B cell (primary cell): Measurements from ENCODE around the gene OPN1SW. TPM values are rescaled to one million over a fixed set of nuclear protein-coding genes. Genes with fewer than 3 reads are reported as not detected.

Experiments
- ATAC-seq: fragments of 200-7000 bp; cut with Tn5 transposase; one replicate; pipeline ENCODE4 v1.10.0; 2021; ENCODE audit warnings: low read depth, mild to moderate bottlenecking, moderate number of reproducible peaks, moderate library complexity
- CTCF ChIA-PET: fragments of 350-600 bp; sonication (Branson Sonifier 250); formaldehyde crosslinking; loops from one replicate; lab custom pipeline; 2021; ENCODE audit warnings: antibody characterized with exemption, inconsistent platforms; lab: Charles Lee
- POLR2A ChIA-PET: fragments of 350-600 bp; sonication (Branson Sonifier 250); formaldehyde crosslinking; loops from one replicate; lab custom pipeline; 2021; ENCODE audit warnings: antibody characterized with exemption; lab: Charles Lee
- DNase-seq: peaks from one replicate; pipeline ENCODE4 v3.0.0; 2013
- H2AFZ ChIP-seq: 2 replicates; pipeline ENCODE4 v1.6.1; 2012; ENCODE audit warnings: mild to moderate bottlenecking, low read depth, low read length; ENCODE audit not compliant: insufficient read depth, poor library complexity, severe bottlenecking
- H3K27ac ChIP-seq, 2 donors: 1 replicate in 1 of 2; 2 replicates in 1 of 2; pipeline ENCODE4 v1.5.1; 2012 to 2013; ENCODE audit warnings: low read length in 2 of 2, mild to moderate bottlenecking in 2 of 2, moderate library complexity in 1 of 2
- H3K27me3 ChIP-seq, 4 experiments: fragments of 200-600 bp in 1 of 4; sonication (generic) in 1 of 4; replicated peaks in 1 of 4; 1 replicate in 2 of 4; 2 replicates in 2 of 4; pipeline versions ENCODE4 v1.6.1 to v1.7.0; 2013 to 2016; ENCODE audit warnings: low read length in 3 of 4, mild to moderate bottlenecking in 2 of 4, mixed read lengths in 1 of 4, moderate library complexity in 1 of 4; ENCODE audit not compliant: insufficient read depth in 4 of 4, control insufficient read depth in 3 of 4; ENCODE audit errors: control extremely low read depth in 1 of 4
- H3K36me3 ChIP-seq, 2 experiments: replicated peaks in 1 of 2; 1 replicate in 1 of 2; 2 replicates in 1 of 2; pipeline versions ENCODE4 v1.6.1 to v1.7.1; 2013; ENCODE audit warnings: low read length in 1 of 2; ENCODE audit not compliant: insufficient read depth in 2 of 2, control insufficient read depth in 1 of 2; ENCODE audit errors: control extremely low read depth in 1 of 2, extremely low read depth in 1 of 2
- H3K4me1 ChIP-seq, 2 donors: fragments of 200-600 bp in 1 of 2; sonication (generic) in 1 of 2; 1 replicate in 1 of 2; 2 replicates in 1 of 2; pipeline versions ENCODE4 v1.5.1 to v1.6.1; 2013 to 2017; ENCODE audit warnings: low read length in 2 of 2; ENCODE audit not compliant: control insufficient read depth in 2 of 2, insufficient read depth in 2 of 2
- H3K4me2 ChIP-seq: replicated peaks from 2 replicates; pipeline ENCODE3; 2012; ENCODE audit warnings: mild to moderate bottlenecking, low read depth, low read length; ENCODE audit not compliant: poor library complexity, severe bottlenecking
- H3K4me3 ChIP-seq, 5 experiments: fragments of 200-600 bp in 1 of 5; sonication (generic) in 1 of 5; 1 replicate in 3 of 5; 2 replicates in 2 of 5; pipeline versions ENCODE4 v1.5.1 to v1.7.0; 2011 to 2016; ENCODE audit warnings: low read length in 4 of 5, mild to moderate bottlenecking in 4 of 5, low read depth in 2 of 5, control low read depth in 1 of 5, moderate library complexity in 1 of 5; ENCODE audit not compliant: insufficient read depth in 1 of 5; ENCODE audit errors: control extremely low read depth in 1 of 5, extremely low read depth in 1 of 5
- H3K79me2 ChIP-seq: fragments of 200-600 bp; sonication (generic); one replicate; pipeline ENCODE4 v1.6.0; 2016; ENCODE audit warnings: low read length; ENCODE audit not compliant: control insufficient read depth, insufficient read depth
- H3K9ac ChIP-seq: fragments of 200-600 bp; sonication (generic); 2 replicates; pipeline ENCODE4 v1.6.1; 2017; ENCODE audit warnings: mild to moderate bottlenecking, low read length, moderate library complexity
- H3K9me3 ChIP-seq, 3 donors: one replicate each; pipeline versions ENCODE4 v1.6.1 to v1.7.1; 2013; ENCODE audit warnings: low read length in 2 of 3; ENCODE audit not compliant: control insufficient read depth in 2 of 3, insufficient read depth in 1 of 3; ENCODE audit errors: control extremely low read depth in 1 of 3
- H4K20me1 ChIP-seq: 2 replicates; pipeline ENCODE4 v1.6.0; 2012; ENCODE audit warnings: mild to moderate bottlenecking, low read length; ENCODE audit not compliant: insufficient read depth, control insufficient read depth, poor library complexity, severe bottlenecking
- H3K27ac Mint-ChIP-seq: one replicate; pipeline ENCODE4 v1.8.0; 2021; ENCODE audit warnings: mixed read lengths
- H3K27me3 Mint-ChIP-seq: one replicate; pipeline ENCODE4 v1.8.0; 2021; ENCODE audit warnings: mixed read lengths
- H3K4me1 Mint-ChIP-seq: one replicate; pipeline ENCODE4 v1.8.0; 2021; ENCODE audit warnings: mixed read lengths
- H3K4me3 Mint-ChIP-seq: one replicate; pipeline ENCODE4 v1.8.0; 2021; ENCODE audit warnings: mixed read lengths
- H3K9me3 Mint-ChIP-seq: one replicate; pipeline ENCODE4 v1.8.0; 2022; ENCODE audit warnings: mixed read lengths; ENCODE audit not compliant: insufficient read depth
- CTCF ChIP-seq: fragments of 200-600 bp; IDR thresholded peaks from one replicate; pipeline ENCODE4 v1.8.0; 2022; ENCODE audit warnings: antibody characterized with exemption, mild to moderate bottlenecking
- EZH2 ChIP-seq: IDR thresholded peaks from 2 replicates; pipeline ENCODE4 v1.6.1; 2012; ENCODE audit warnings: borderline replicate concordance, low read depth, mild to moderate bottlenecking, moderate library complexity, low read length; ENCODE audit not compliant: insufficient read depth, poor library complexity, severe bottlenecking
- WGBS: methylation state at CpG from one replicate; pipeline ENCODE4 v1.1.5; 2013; ENCODE audit warnings: missing lambda C conversion rate; ENCODE audit not compliant: insufficient coverage; 5-methylcytosine and 5-hydroxymethylcytosine counted together
- intact Hi-C: fragments of 100-400 bp; cut with micrococcal nuclease; formaldehyde crosslinking; loops from one replicate; pipeline ENCODE4 v1.10.0; 2022
- polyA plus RNA-seq: library from polyadenylated mRNA; depleted of rRNA; stranded (reverse); fragments of >200 nt; gene quantifications from 2 replicates; pipeline ENCODE4 v1.2.3, GENCODE V29; 2012
- total RNA-seq, 2 donors: library from RNA; stranded (reverse); fragments of 120-200 nt in 1 of 2; gene quantifications; 1 replicate in 1 of 2; 2 replicates in 1 of 2; pipeline versions ENCODE4 v1.2.3 to v1.2.4, GENCODE V29; 2013 to 2022

The OPN1SW gene
- total and polyA plus RNA-seq, 2 donors (not counting 1 experiment from before 2014, with no cell fraction given), result not detected

GRCh38 chr7:128794020-128794419, 18.4 kb upstream of the OPN1SW start:
- ChIA-PET POLR2A (no interaction called here), CTCF (interaction anchor here (0.9 kb wide), 1 partner anchor 89 kb away, joined by 4 read pairs; no protein-coding TSS in a partner anchor)
- no peaks in the 10 kb centered on the region for H3K9me3 ChIP-seq
- H3K27me3 ChIP-seq, result no peaks in the 10 kb centered on the region
- no peak overlapping the region for H3K4me3 ChIP-seq
- no peaks in the 10 kb centered on the region for H3K36me3 ChIP-seq
- intact Hi-C loops, result no loop called here
- no peaks in the 10 kb centered on the region for H3K27me3 Mint-ChIP-seq
- ATAC-seq (no peak), DNase-seq (peak; percentile 36)
- H3K4me3 Mint-ChIP-seq, result no peak overlapping the region
- no peaks in the 10 kb centered on the region for H3K9me3 Mint-ChIP-seq
- no peak overlapping the region for H3K27ac Mint-ChIP-seq
- H3K79me2 ChIP-seq, result no peaks in the 10 kb centered on the region
- H3K4me2 ChIP-seq, result no peak overlapping the region
- H3K27ac ChIP-seq, result no peak overlapping the region
- TF ChIP-seq EZH2 (no peak), CTCF (no peak)
- H3K4me1 ChIP-seq, result peaks cover 9 to 15% of the 10 kb centered on the region in 2 donors
- 67% methylated on average over 3 of the region's 3 CpGs for WGBS
- no peak overlapping the region for H3K9ac ChIP-seq
- no peaks in the 10 kb centered on the region for H4K20me1 ChIP-seq
- peaks cover 9% of the 10 kb centered on the region for H3K4me1 Mint-ChIP-seq
- no peak overlapping the region for H2AFZ ChIP-seq

- ATAC-seq (no peak), DNase-seq (no peak)
- Histone ChIP-seq H3K9ac (no peak overlapping the region), H4K20me1 (no peaks in the 10 kb centered on the region), H3K9me3 (no peaks in the 10 kb centered on the region), H3K4me3 (no peak overlapping the region), H3K36me3 (no peaks in the 10 kb centered on the region), H3K27me3 (no peaks in the 10 kb centered on the region), H3K4me1 (peaks cover 9 to 15% of the 10 kb centered on the region in 2 donors), H3K27ac (no peak overlapping the region), H3K4me2 (no peak overlapping the region), H3K79me2 (no peaks in the 10 kb centered on the region), H2AFZ (no peak overlapping the region)
- intact Hi-C loops, result no loop called here
- TF ChIP-seq CTCF (no peak), EZH2 (no peak)
- Mint-ChIP-seq H3K9me3 (no peaks in the 10 kb centered on the region), H3K4me3 (no peak overlapping the region), H3K27ac (no peak overlapping the region), H3K27me3 (no peaks in the 10 kb centered on the region), H3K4me1 (peaks cover 9% of the 10 kb centered on the region)
- CTCF ChIA-PET, result no interaction called here
- no CpG with 5 or more reads among the region's 5 CpGs for WGBS
- POLR2A ChIA-PET, result no interaction called here
These were observed 17.6 kb upstream of the OPN1SW start for GRCh38 chr7:128793181-128793547.
